K562 (cell line): ENCODE data around the gene ZNF358. TPM values are rescaled to one million over a fixed set of nuclear protein-coding genes. Genes with fewer than 3 reads are reported as not detected.

Experiments used
- ATAC-seq: fragments of 200-7000 bp; cut with Tn5 transposase; 3 replicates; pipeline ENCODE4 v1.9.1; 2020; ENCODE audit warnings: moderate library complexity
- BruUV-seq: library from RNA; stranded (reverse); fragments of 400-500 nt; replicated peaks from 2 replicates; lab custom pipeline; 2021; lab: Mats Ljungman, UMichigan
- CTCF ChIA-PET: fragments of 300-600 bp; formaldehyde crosslinking; extraction: SDS; loops from one replicate; lab custom pipeline; 2021; ENCODE audit warnings: low intra/inter-chr PET ratio; lab: Yijun Ruan, JAX
- POLR2A ChIA-PET: fragments of 300-600, 350-650 bp; sonication (Branson Sonifier 250); formaldehyde crosslinking; extraction: SDS; loops from one replicate; lab custom pipeline; 2021; ENCODE audit warnings: antibody characterized with exemption, inconsistent platforms; lab: Yijun Ruan, JAX
- DNase-seq, 4 experiments: peaks; one replicate each; pipeline versions ENCODE4 v3.0.0 to v3.0.0-alpha.2; 2011 to 2018; ENCODE audit warnings: low spot score in 3 of 4, mixed read lengths in 3 of 4; ENCODE audit errors: extremely low read depth in 1 of 4
- FAIRE-seq: peaks from 2 replicates; lab custom pipeline; 2011; peaks lifted over from hg19 to GRCh38; lab: Jason Lieb, UNC
- H2AFZ ChIP-seq: 2 replicates; pipeline ENCODE4 v1.6.0; 2011; ENCODE audit warnings: low read depth, low read length, control low read depth, inconsistent platforms
- H3K27ac ChIP-seq: fragments of 200-600 bp; 3 replicates; pipeline ENCODE4 v1.8.0; 2011; ENCODE audit warnings: low read depth, mild to moderate bottlenecking, control low read depth, inconsistent platforms, low read length, moderate library complexity, mixed read lengths; ENCODE audit errors: extremely low read depth
- H3K27me3 ChIP-seq, 2 experiments: fragments of 300-600 bp in 1 of 2; 2 replicates in 1 of 2; 3 replicates in 1 of 2; pipeline versions ENCODE4 v1.6.0 to v1.8.0; 2011; ENCODE audit warnings: inconsistent platforms in 2 of 2, low read length in 2 of 2, mild to moderate bottlenecking in 1 of 2, mixed read lengths in 1 of 2, moderate library complexity in 1 of 2; ENCODE audit not compliant: control insufficient read depth in 2 of 2, insufficient read depth in 2 of 2
- H3K36me3 ChIP-seq: fragments of 300-600 bp; 3 replicates; pipeline ENCODE4 v1.8.0; 2011; ENCODE audit warnings: mild to moderate bottlenecking, low read length, inconsistent platforms; ENCODE audit not compliant: control insufficient read depth, insufficient read depth
- H3K4me1 ChIP-seq, 2 experiments: fragments of 200-600 bp in 1 of 2; replicated peaks in 1 of 2; 2 replicates in 1 of 2; 3 replicates in 1 of 2; pipeline versions ENCODE4 v1.5.1 to v1.8.0; 2011; ENCODE audit warnings: inconsistent platforms in 2 of 2, low read length in 2 of 2, mild to moderate bottlenecking in 1 of 2, mixed read lengths in 1 of 2, moderate library complexity in 1 of 2; ENCODE audit not compliant: control insufficient read depth in 2 of 2, insufficient read depth in 2 of 2
- H3K4me2 ChIP-seq: 2 replicates; pipeline ENCODE4 v1.6.1; 2011; ENCODE audit warnings: low read length, control low read depth, inconsistent platforms, mixed read lengths; ENCODE audit not compliant: insufficient read depth
- H3K4me3 ChIP-seq: fragments of 200-600 bp; sonication (generic), shearing (Covaris generic); 2 replicates; pipeline ENCODE4 v1.5.1; 2016; ENCODE audit warnings: control low read depth, inconsistent platforms
- H3K79me2 ChIP-seq: fragments of 200-600 bp; 3 replicates; pipeline ENCODE4 v1.8.0; 2011; ENCODE audit warnings: low read length, inconsistent platforms; ENCODE audit not compliant: control insufficient read depth, insufficient read depth
- H3K9ac ChIP-seq, 2 experiments: 2 replicates each; pipeline versions ENCODE4 v1.6.0 to v1.6.1; 2011; ENCODE audit warnings: low read depth in 2 of 2, low read length in 2 of 2, control low read depth in 1 of 2, inconsistent platforms in 1 of 2, mild to moderate bottlenecking in 1 of 2, mixed read lengths in 1 of 2; ENCODE audit not compliant: insufficient read depth in 1 of 2
- H3K9me1 ChIP-seq: one replicate; pipeline ENCODE4 v1.6.0; 2011; ENCODE audit warnings: inconsistent platforms, mild to moderate bottlenecking, low read length, moderate library complexity; ENCODE audit not compliant: control insufficient read depth, insufficient read depth
- H3K9me3 ChIP-seq: replicated peaks from 2 replicates; pipeline ENCODE4 v1.5.1; 2011; ENCODE audit warnings: low read depth, low read length, inconsistent platforms; ENCODE audit not compliant: control insufficient read depth, insufficient read depth
- H4K20me1 ChIP-seq: replicated peaks from 2 replicates; pipeline ENCODE4 v1.6.1; 2011; ENCODE audit warnings: low read length, inconsistent platforms, mixed read lengths; ENCODE audit not compliant: control insufficient read depth, insufficient read depth
- ARID2 ChIP-seq: fragments of 450-650 bp; IDR thresholded peaks from 2 replicates; pipeline ENCODE4 v1.6.1; 2017; ENCODE audit warnings: antibody characterized with exemption, mild to moderate bottlenecking
- CREM ChIP-seq: IDR thresholded peaks from 2 replicates; pipeline ENCODE4 v1.6.1; 2014; ENCODE audit warnings: antibody characterized with exemption, low read depth
- EZH2 ChIP-seq: IDR thresholded peaks from 2 replicates; pipeline ENCODE4 v1.6.1; 2012; ENCODE audit warnings: low read depth, mild to moderate bottlenecking, inconsistent platforms, low read length, borderline replicate concordance
- HDAC6 ChIP-seq: IDR thresholded peaks from 2 replicates; pipeline ENCODE4 v1.6.1; 2012; ENCODE audit warnings: low read depth, mild to moderate bottlenecking, control low read depth, inconsistent platforms, low read length, moderate library complexity
- L3MBTL2 ChIP-seq: fragments of 450-650 bp; IDR thresholded peaks from 2 replicates; pipeline ENCODE4 v1.6.1; 2016; ENCODE audit warnings: mild to moderate bottlenecking, moderate library complexity
- MTA2 ChIP-seq: fragments of 450-650 bp; IDR thresholded peaks from 2 replicates; pipeline ENCODE4 v1.6.1; 2016; ENCODE audit warnings: low read depth
- MYC ChIP-seq, 2 experiments: fragments of 250-450 bp in 1 of 2; sonication (Bioruptor Pico) in 1 of 2; IDR thresholded peaks; 2 replicates each; pipeline versions ENCODE4 v1.5.1 to v1.6.1; 2012 to 2021; ENCODE audit warnings: low read depth in 2 of 2, borderline replicate concordance in 1 of 2, improper control_type of control experiment in 1 of 2, low read length in 1 of 2, mild to moderate bottlenecking in 1 of 2, moderate library complexity in 1 of 2
- MYNN ChIP-seq, 2 experiments: sonication (generic); formaldehyde crosslinking in 1 of 2; IDR thresholded peaks; 2 replicates each; pipeline versions ENCODE4 v1.5.0 to v1.6.1; 2016 to 2020; ENCODE audit warnings: antibody characterized with exemption in 1 of 2, missing genetic modification reagents in 1 of 2
- NRF1 ChIP-seq, 2 experiments: fragments of 450-650 bp; IDR thresholded peaks in 1 of 2; conservative IDR thresholded peaks in 1 of 2; 2 replicates each; pipeline ENCODE4 v1.6.1; 2014; ENCODE audit warnings: mild to moderate bottlenecking in 2 of 2
- PHF8 ChIP-seq: fragments of 200-600 bp; sonication (generic); IDR thresholded peaks from 2 replicates; pipeline ENCODE4 v1.6.1; 2012; ENCODE audit warnings: mixed run types, mild to moderate bottlenecking, inconsistent platforms, low read length, moderate library complexity, borderline replicate concordance
- RB1 ChIP-seq: fragments of 450-650 bp; IDR thresholded peaks from 2 replicates; pipeline ENCODE4 v1.6.1; 2017; ENCODE audit warnings: low read depth, mild to moderate bottlenecking
- RBBP5 ChIP-seq: fragments of 200-600 bp; sonication (generic); IDR thresholded peaks from 2 replicates; pipeline ENCODE4 v1.6.1; 2012; ENCODE audit warnings: borderline replicate concordance, mild to moderate bottlenecking, low read length, control low read depth, inconsistent platforms; ENCODE audit not compliant: insufficient read depth, poor library complexity, severe bottlenecking
- RFX5 ChIP-seq: IDR thresholded peaks from 2 replicates; pipeline ENCODE4 v1.6.1; 2011; ENCODE audit warnings: low read depth, mild to moderate bottlenecking, improper control_type of control experiment, low read length
- SNIP1 ChIP-seq: fragments of 450-650 bp; IDR thresholded peaks from 2 replicates; pipeline ENCODE4 v1.7.1; 2017; ENCODE audit warnings: low read depth, mild to moderate bottlenecking
- TARDBP ChIP-seq: fragments of 450-650 bp; IDR thresholded peaks from 2 replicates; pipeline ENCODE4 v1.6.1; 2016
- TCF15 ChIP-seq: fragments of 250-450 bp; sonication (Bioruptor Pico); IDR thresholded peaks from 2 replicates; pipeline ENCODE4 v1.8.0; 2022; ENCODE audit warnings: moderate library complexity, mild to moderate bottlenecking, inconsistent platforms
- U2AF1 ChIP-seq: fragments of 200-400 bp; formaldehyde crosslinking; optimal IDR thresholded peaks from 2 replicates; pipeline ENCODE3; 2017; ENCODE audit warnings: mild to moderate bottlenecking, low read depth, low read length, moderate library complexity
- ZC3H11A ChIP-seq: IDR thresholded peaks from 2 replicates; pipeline ENCODE4 v1.6.1; 2012; ENCODE audit warnings: low read depth, low read length, improper control_type of control experiment
- ZNF347 ChIP-seq: fragments of 450-650 bp; formaldehyde crosslinking; IDR thresholded peaks from 2 replicates; pipeline ENCODE4 v1.4.0; 2020; ENCODE audit warnings: low read depth, mild to moderate bottlenecking, moderate library complexity
- ZNF395 ChIP-seq: fragments of 200-800 bp; sonication (Bioruptor generic); IDR thresholded peaks from 2 replicates; pipeline ENCODE4 v1.6.1; 2017; ENCODE audit warnings: missing genetic modification characterization, missing compliant biosample characterization
- ZNF436 ChIP-seq: fragments of 250-450, 450-650 bp; sonication (Bioruptor Pico); formaldehyde crosslinking; IDR thresholded peaks from 2 replicates; pipeline ENCODE4 v1.7.0; 2020; ENCODE audit warnings: mild to moderate bottlenecking
- WGBS: fragments of 100-300 bp; shearing (Covaris generic); methylation state at CpG from one replicate; pipeline ENCODE4 v1.1.6; 2016; ENCODE audit warnings: low coverage, mixed read lengths; ENCODE audit not compliant: insufficient coverage; ENCODE audit errors: missing lambda C conversion rate; 5-methylcytosine and 5-hydroxymethylcytosine counted together
- in situ Hi-C: fragments of 300-500 bp; cut with MboI; formaldehyde crosslinking; loops from 4 replicates; pipeline ENCODE4 v1.15.0; 2018; ENCODE audit warnings: inconsistent platforms, mixed read lengths
- intact Hi-C: fragments of 100-400 bp; cut with micrococcal nuclease; formaldehyde crosslinking; loops from 2 replicates; pipeline ENCODE4 v1.14.2; 2022
- polyA plus RNA-seq, 8 experiments: library from polyadenylated mRNA; depleted of rRNA in 4 of 8; stranded (reverse) in 5 of 8; unstranded in 3 of 8; fragments of >200 nt; fragmentation: Nextera tagmentation in 2 of 8; fragmentation: Illumina TruSeq in 1 of 8; extraction: Ambion mirVana in 2 of 8; extraction: Trizol in 1 of 8; gene quantifications; 2 replicates each; pipeline versions ENCODE4 v1.2.1 to v1.2.3, GENCODE V29; 2011 to 2014; ENCODE audit warnings: inconsistent platforms in 1 of 8, missing spikeins in 1 of 8
- total RNA-seq, 7 experiments: library from RNA; depleted of rRNA in 6 of 7; stranded (reverse); fragments of >200 nt in 6 of 7; fragmentation: Illumina TruSeq in 2 of 7; extraction: Trizol in 2 of 7; gene quantifications; 2 replicates each; pipeline versions ENCODE4 v1.2.1 to v1.2.3, GENCODE V29; 2011 to 2021; ENCODE audit warnings: low replicate concordance in 1 of 7

ZNF358 gene
- total and polyA plus RNA-seq, 9 of the 15 experiments (the other 6 are each of a cell fraction or from before 2014, with no cell fraction given): 0.04 to 17.2 (median 4.9) TPM

- H3K27ac ChIP-seq: no peak overlapping the region
- peaks cover 6 to 28% of the 10 kb centered on the region in 2 experiments; a peak in 4 of 5 replicates for H3K4me1 ChIP-seq
- H3K36me3 ChIP-seq: no peaks in the 10 kb centered on the region
- POLR2A ChIA-PET: interaction anchor here (0.6 to 0.8 kb wide), 3 partner anchors 28 to 114 kb away, joined by 3 read pairs; no protein-coding TSS in a partner anchor
- H3K79me2 ChIP-seq: no peaks in the 10 kb centered on the region
- ATAC-seq (peak; percentile 73), DNase-seq (peak; percentile 75 to 84 (median 81)), FAIRE-seq (no peak)
- intact Hi-C loops: no loop called here
- H3K4me3 ChIP-seq: peak overlapping the region; percentile 26
- H3K4me2 ChIP-seq: peak overlapping the region; percentile 69
- H3K9me1 ChIP-seq: no peaks in the 10 kb centered on the region
- 12% methylated on average over 66 of the region's 93 CpGs for WGBS
- H3K27me3 ChIP-seq: no peaks in the 10 kb centered on the region
- CTCF ChIA-PET: no interaction called here
- H3K9me3 ChIP-seq: no peaks in the 10 kb centered on the region
- H4K20me1 ChIP-seq: no peaks in the 10 kb centered on the region
- BruUV-seq: no TSS peak
- peak overlapping the region; percentile 85 for H2AFZ ChIP-seq
- peak overlapping the region in 1 of 2 experiments; percentile 88; a peak in 2 of 4 replicates for H3K9ac ChIP-seq
- in situ Hi-C loops: no loop called here
- no peak for TF ChIP-seq EZH2
- no peak for TF ChIP-seq ZNF436 (CRISPR knock-in tag)
- peak; percentile 32 for TF ChIP-seq RBBP5
- TF ChIP-seq MTA2: no peak
- 0 out of 2 replicates have a peak, but pooled peaks have one; percentile 50 for TF ChIP-seq ZNF395 (CRISPR knock-in tag)
- peak; percentile 52; the same call in 1 of the 2 replicates for TF ChIP-seq PHF8
- TF ChIP-seq SNIP1: no peak
- 0 out of 2 replicates have a peak, but pooled peaks have one; percentile 13 for TF ChIP-seq MYC (IDR thresholded peaks at IDR 0.05; ENCODE audit: low read depth, low read length)
- no peak for TF ChIP-seq MYC (CRISPR knock-in tag; IDR thresholded peaks at IDR 0.05; ENCODE audit: borderline replicate concordance, low read depth)
- no peak for TF ChIP-seq ZC3H11A
- peak; percentile 52; the same call in 1 of the 2 replicates for TF ChIP-seq RB1
- no peak for TF ChIP-seq ZNF347
- no peak for TF ChIP-seq TARDBP
- no peak for TF ChIP-seq TCF15 (CRISPR knock-in tag)
- TF ChIP-seq MYNN (IDR thresholded peaks at IDR 0.05): no peak
- TF ChIP-seq MYNN (CRISPR knock-in tag; IDR thresholded peaks at IDR 0.05): no peak
- TF ChIP-seq ARID2: no peak
- 0 out of 2 replicates have a peak, but pooled peaks have one; percentile 26 for TF ChIP-seq CREM
- TF ChIP-seq HDAC6: peak; percentile 75; the same call in 1 of the 2 replicates
- TF ChIP-seq RFX5: no peak
- TF ChIP-seq L3MBTL2: peak; percentile 93
- peak; percentile 89 to 91 for TF ChIP-seq NRF1 (conservative IDR thresholded peaks at IDR 0.05 in 1 of 2, IDR thresholded peaks at IDR 0.05 in 1 of 2)
- peak; percentile 53 for TF ChIP-seq U2AF1
Observed at GRCh38 chr19:7500811-7501450, 15.0 kb upstream of the ZNF358 start.
